Bronchial epithelial cell (primary cell): Measurements from ENCODE around the gene SNIP1. TPM values are rescaled to one million over a fixed set of nuclear protein-coding genes. Genes with fewer than 3 reads are reported as not detected.
A peak's percentile ranks its signal among the peaks of the same experiment; 100 is the strongest.
"Not testable (repeated sequence)": the region's sequence is repeated elsewhere in the genome, so short reads cannot be mapped to it uniquely, and the experiment has no call there.

Source experiments
- DNase-seq: peaks from one replicate; pipeline ENCODE4 v3.0.0-alpha.2; 2010; ENCODE audit warnings: low read depth
- FAIRE-seq: peaks from 2 replicates; lab custom pipeline; 2011; peaks lifted over from hg19 to GRCh38; lab: Jason Lieb, UNC
- H3K27me3 ChIP-seq: 2 replicates; pipeline ENCODE4 v1.5.1; 2011; ENCODE audit warnings: low read length; ENCODE audit not compliant: control insufficient read depth, insufficient read depth
- H3K36me3 ChIP-seq: 2 replicates; pipeline ENCODE4 v1.5.1; 2011; ENCODE audit warnings: low read length; ENCODE audit not compliant: control insufficient read depth, insufficient read depth
- H3K4me3 ChIP-seq: 2 replicates; pipeline ENCODE4 v1.5.1; 2011; ENCODE audit warnings: mild to moderate bottlenecking, low read depth, low read length, control low read depth
- CTCF ChIP-seq: IDR thresholded peaks from 2 replicates; pipeline ENCODE4 v1.5.1; 2011; ENCODE audit warnings: mild to moderate bottlenecking, moderate library complexity, low read length, control low read depth, inconsistent platforms; ENCODE audit not compliant: insufficient read depth, severe bottlenecking
- total RNA-seq: library from RNA; depleted of rRNA; stranded (reverse); fragments of >200 nt; gene quantifications from 2 replicates; pipeline ENCODE4 v1.2.1, GENCODE V29; 2014

The SNIP1 gene
- total RNA-seq, 1 donor from 2014 or later = 11.3 TPM

GRCh38 chr1:37595440-37596181 is 41.5 kb upstream of the SNIP1 start, which contains the start of gene GNL2:
TSS of gene GNL2 (minus strand) at chr1:37595937. CDS start at chr1:37595822, 115 bp downstream.
- DNase-seq = peak; percentile 92
- Histone ChIP-seq H3K36me3 (peaks cover 7% of the 10 kb centered on the region), H3K27me3 (no peaks in the 10 kb centered on the region), H3K4me3 (peak within 1 kb of the TSS; percentile 63)
- FAIRE-seq = no peak
- TF ChIP-seq CTCF = no peak

GRCh38 chr1:37593726-37594125 is 39.6 kb upstream of the SNIP1 start:
- Histone ChIP-seq H3K36me3 (peaks cover 14% of the 10 kb centered on the region), H3K27me3 (no peaks in the 10 kb centered on the region), H3K4me3 (no peak overlapping the region)
- FAIRE-seq (no peak), DNase-seq (no peak)
- no peak for TF ChIP-seq CTCF

GRCh38 chr1:37588939-37589338 is 34.8 kb upstream of the SNIP1 start:
- no peaks in the 10 kb centered on the region for H3K27me3 ChIP-seq
- FAIRE-seq = no peak
- H3K4me3 ChIP-seq = no peak overlapping the region
- DNase-seq = no peak
- no peak for TF ChIP-seq CTCF
- peaks cover 22% of the 10 kb centered on the region for H3K36me3 ChIP-seq

GRCh38 chr1:37584544-37584943 is 30.5 kb upstream of the SNIP1 start:
- H3K27me3 ChIP-seq, DNase-seq, H3K4me3 ChIP-seq, FAIRE-seq: not testable (repeated sequence)
- H3K36me3 ChIP-seq = peaks cover 23% of the 10 kb centered on the region

- Histone ChIP-seq H3K4me3 (no peak overlapping the region), H3K27me3 (no peaks in the 10 kb centered on the region), H3K36me3 (peaks cover 19% of the 10 kb centered on the region)
- TF ChIP-seq CTCF = no peak
- no peak for DNase-seq
- no peak for FAIRE-seq
These were observed 21.6 kb upstream of the SNIP1 start for GRCh38 chr1:37575692-37576091.

GRCh38 chr1:37574834-37575480 is 20.9 kb upstream of the SNIP1 start:
- Histone ChIP-seq H3K27me3 (no peaks in the 10 kb centered on the region), H3K36me3 (peaks cover 19% of the 10 kb centered on the region), H3K4me3 (no peak overlapping the region)
- no peak for FAIRE-seq
- no peak for TF ChIP-seq CTCF
- peak; percentile 40 for DNase-seq
